Cardiac fibroblast (primary cell): ENCODE measurements around the gene MED29.

ENCODE experiments used
- DNase-seq, 2 donors: peaks; one replicate each; pipeline versions ENCODE4 v3.0.0 to v3.0.0-alpha.2; 2010; ENCODE audit warnings: low read depth in 2 of 2
- H3K4me3 ChIP-seq, 2 donors: replicated peaks in 1 of 2; 1 replicate in 1 of 2; 2 replicates in 1 of 2; pipeline ENCODE4 v1.5.1; 2011; ENCODE audit warnings: low read depth in 2 of 2, low read length in 2 of 2, mild to moderate bottlenecking in 2 of 2, moderate library complexity in 1 of 2
- TF ChIP-seq, protein P1 (sequence below): IDR thresholded peaks from one replicate; pipeline ENCODE4 v1.5.1; 2011; ENCODE audit warnings: low read depth, mild to moderate bottlenecking, low read length, inconsistent platforms

Gene MED29

GRCh38 chr19:39444598-39445195, 53.5 kb downstream of the MED29 start:
- TF ChIP-seq, protein P1, sequence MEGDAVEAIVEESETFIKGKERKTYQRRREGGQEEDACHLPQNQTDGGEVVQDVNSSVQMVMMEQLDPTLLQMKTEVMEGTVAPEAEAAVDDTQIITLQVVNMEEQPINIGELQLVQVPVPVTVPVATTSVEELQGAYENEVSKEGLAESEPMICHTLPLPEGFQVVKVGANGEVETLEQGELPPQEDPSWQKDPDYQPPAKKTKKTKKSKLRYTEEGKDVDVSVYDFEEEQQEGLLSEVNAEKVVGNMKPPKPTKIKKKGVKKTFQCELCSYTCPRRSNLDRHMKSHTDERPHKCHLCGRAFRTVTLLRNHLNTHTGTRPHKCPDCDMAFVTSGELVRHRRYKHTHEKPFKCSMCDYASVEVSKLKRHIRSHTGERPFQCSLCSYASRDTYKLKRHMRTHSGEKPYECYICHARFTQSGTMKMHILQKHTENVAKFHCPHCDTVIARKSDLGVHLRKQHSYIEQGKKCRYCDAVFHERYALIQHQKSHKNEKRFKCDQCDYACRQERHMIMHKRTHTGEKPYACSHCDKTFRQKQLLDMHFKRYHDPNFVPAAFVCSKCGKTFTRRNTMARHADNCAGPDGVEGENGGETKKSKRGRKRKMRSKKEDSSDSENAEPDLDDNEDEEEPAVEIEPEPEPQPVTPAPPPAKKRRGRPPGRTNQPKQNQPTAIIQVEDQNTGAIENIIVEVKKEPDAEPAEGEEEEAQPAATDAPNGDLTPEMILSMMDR, result no peak
- peak in 1 of 2 donors; percentile 47 for DNase-seq
- peak overlapping the region; percentile 98 to 99 for H3K4me3 ChIP-seq

- H3K4me3 ChIP-seq, result peak within 1 kb of the TSS; percentile 98 to 99
- TF ChIP-seq, protein P1, result no peak
- peak; percentile 99 for DNase-seq
Observed at GRCh38 chr19:39445196-39446111, 54.3 kb downstream of the MED29 start, which contains the start of gene SUPT5H. SUPT5H (plus strand) TSS chr19:39445582; CDS start chr19:39445891, 309 bp downstream.

- TF ChIP-seq, protein P1, result no peak
- no peak for DNase-seq
Observed at GRCh38 chr19:39446365-39447084, 55.3 kb downstream of the MED29 start.

GRCh38 chr19:39448271-39448670, 57.1 kb downstream of the MED29 start:
- TF ChIP-seq, protein P1, result no peak
- H3K4me3 ChIP-seq, result no peak overlapping the region
- peak in 1 of 2 donors; percentile 39 for DNase-seq

More at GRCh38 chr19:39446365-39447084, 55.3 kb downstream of the MED29 start:
- peak overlapping the region; percentile 98 to 99 for H3K4me3 ChIP-seq

GRCh38 chr19:39449116-39449797, 58.1 kb downstream of the MED29 start:
- TF ChIP-seq, protein P1, result no peak
- H3K4me3 ChIP-seq, result no peak overlapping the region
- DNase-seq, result no peak
